Ishikawa (cell line): ENCODE measurements around the gene REEP3.

Experiments
- CEBPB ChIP-seq: IDR thresholded peaks from 2 replicates; pipeline ENCODE4 v1.6.1; 2012
- EGR1 ChIP-seq: IDR thresholded peaks from 2 replicates; pipeline ENCODE4 v1.6.1; 2012
- EP300 ChIP-seq: IDR thresholded peaks from 2 replicates; pipeline ENCODE4 v1.6.1; 2012; ENCODE audit warnings: borderline replicate concordance
- FOXM1 ChIP-seq: IDR thresholded peaks from 2 replicates; pipeline ENCODE4 v1.6.1; 2012; ENCODE audit warnings: low read depth, borderline replicate concordance
- NFIC ChIP-seq: IDR thresholded peaks from 2 replicates; pipeline ENCODE4 v1.6.1; 2012
- RAD21 ChIP-seq: IDR thresholded peaks from 2 replicates; pipeline ENCODE4 v1.6.1; 2012; ENCODE audit warnings: low read depth
- TAF1 ChIP-seq: IDR thresholded peaks from 2 replicates; pipeline ENCODE4 v1.6.1; 2012; ENCODE audit warnings: low read depth, mild to moderate bottlenecking
- TCF12 ChIP-seq: IDR thresholded peaks from 2 replicates; pipeline ENCODE4 v1.6.1; 2012; ENCODE audit warnings: low read depth
- TEAD4 ChIP-seq: IDR thresholded peaks from 2 replicates; pipeline ENCODE4 v1.6.1; 2012
- YY1 ChIP-seq: IDR thresholded peaks from 2 replicates; pipeline ENCODE4 v1.6.1; 2012; ENCODE audit warnings: low read depth
- ZBTB7A ChIP-seq: IDR thresholded peaks from 2 replicates; pipeline ENCODE4 v1.6.1; 2012; ENCODE audit warnings: low read depth
- TF ChIP-seq, protein P1 (sequence below): IDR thresholded peaks from 2 replicates; pipeline ENCODE4 v1.6.1; 2012; ENCODE audit warnings: low read depth, mild to moderate bottlenecking
- TF ChIP-seq, protein P2 (sequence below): IDR thresholded peaks from 2 replicates; pipeline ENCODE4 v1.6.1; 2012
- TF ChIP-seq, protein P3 (sequence below): IDR thresholded peaks from 2 replicates; pipeline ENCODE4 v1.6.1; 2012

DNA sequence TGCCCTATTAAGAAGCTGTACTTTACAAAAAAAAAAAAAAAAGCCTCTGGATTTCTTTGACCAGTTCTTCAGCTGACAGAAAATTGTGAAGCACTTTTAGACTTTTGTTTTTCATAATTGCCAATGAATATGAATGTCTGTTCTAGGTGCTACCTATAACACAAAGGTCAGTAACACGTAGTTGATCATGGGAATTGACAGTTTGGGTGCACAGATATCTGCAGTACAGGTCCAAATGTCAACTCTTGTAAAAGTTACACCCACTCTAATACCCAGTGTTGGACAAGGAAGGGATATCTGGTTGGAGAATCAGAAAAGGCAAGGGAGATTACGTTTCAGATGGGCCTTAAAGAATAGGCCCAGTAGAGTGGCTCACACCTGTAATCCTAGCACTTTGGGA lies 1.8 kb downstream of the REEP3 start:
- no peak for TF ChIP-seq TCF12
- TF ChIP-seq, protein P1, sequence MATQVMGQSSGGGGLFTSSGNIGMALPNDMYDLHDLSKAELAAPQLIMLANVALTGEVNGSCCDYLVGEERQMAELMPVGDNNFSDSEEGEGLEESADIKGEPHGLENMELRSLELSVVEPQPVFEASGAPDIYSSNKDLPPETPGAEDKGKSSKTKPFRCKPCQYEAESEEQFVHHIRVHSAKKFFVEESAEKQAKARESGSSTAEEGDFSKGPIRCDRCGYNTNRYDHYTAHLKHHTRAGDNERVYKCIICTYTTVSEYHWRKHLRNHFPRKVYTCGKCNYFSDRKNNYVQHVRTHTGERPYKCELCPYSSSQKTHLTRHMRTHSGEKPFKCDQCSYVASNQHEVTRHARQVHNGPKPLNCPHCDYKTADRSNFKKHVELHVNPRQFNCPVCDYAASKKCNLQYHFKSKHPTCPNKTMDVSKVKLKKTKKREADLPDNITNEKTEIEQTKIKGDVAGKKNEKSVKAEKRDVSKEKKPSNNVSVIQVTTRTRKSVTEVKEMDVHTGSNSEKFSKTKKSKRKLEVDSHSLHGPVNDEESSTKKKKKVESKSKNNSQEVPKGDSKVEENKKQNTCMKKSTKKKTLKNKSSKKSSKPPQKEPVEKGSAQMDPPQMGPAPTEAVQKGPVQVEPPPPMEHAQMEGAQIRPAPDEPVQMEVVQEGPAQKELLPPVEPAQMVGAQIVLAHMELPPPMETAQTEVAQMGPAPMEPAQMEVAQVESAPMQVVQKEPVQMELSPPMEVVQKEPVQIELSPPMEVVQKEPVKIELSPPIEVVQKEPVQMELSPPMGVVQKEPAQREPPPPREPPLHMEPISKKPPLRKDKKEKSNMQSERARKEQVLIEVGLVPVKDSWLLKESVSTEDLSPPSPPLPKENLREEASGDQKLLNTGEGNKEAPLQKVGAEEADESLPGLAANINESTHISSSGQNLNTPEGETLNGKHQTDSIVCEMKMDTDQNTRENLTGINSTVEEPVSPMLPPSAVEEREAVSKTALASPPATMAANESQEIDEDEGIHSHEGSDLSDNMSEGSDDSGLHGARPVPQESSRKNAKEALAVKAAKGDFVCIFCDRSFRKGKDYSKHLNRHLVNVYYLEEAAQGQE = no peak
- TF ChIP-seq NFIC = no peak
- TF ChIP-seq YY1 = no peak
- TF ChIP-seq TAF1 = no peak
- TF ChIP-seq, protein P2, sequence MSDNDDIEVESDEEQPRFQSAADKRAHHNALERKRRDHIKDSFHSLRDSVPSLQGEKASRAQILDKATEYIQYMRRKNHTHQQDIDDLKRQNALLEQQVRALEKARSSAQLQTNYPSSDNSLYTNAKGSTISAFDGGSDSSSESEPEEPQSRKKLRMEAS = no peak
- TF ChIP-seq TEAD4 = no peak
- no peak for TF ChIP-seq RAD21
- TF ChIP-seq CEBPB = no peak
- no peak for TF ChIP-seq EP300
- TF ChIP-seq FOXM1 = no peak
- TF ChIP-seq EGR1 = no peak
- TF ChIP-seq, protein P3, sequence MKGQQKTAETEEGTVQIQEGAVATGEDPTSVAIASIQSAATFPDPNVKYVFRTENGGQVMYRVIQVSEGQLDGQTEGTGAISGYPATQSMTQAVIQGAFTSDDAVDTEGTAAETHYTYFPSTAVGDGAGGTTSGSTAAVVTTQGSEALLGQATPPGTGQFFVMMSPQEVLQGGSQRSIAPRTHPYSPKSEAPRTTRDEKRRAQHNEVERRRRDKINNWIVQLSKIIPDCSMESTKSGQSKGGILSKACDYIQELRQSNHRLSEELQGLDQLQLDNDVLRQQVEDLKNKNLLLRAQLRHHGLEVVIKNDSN = no peak
- no peak for TF ChIP-seq ZBTB7A
